Measurements from ENCODE around the gene SPRR1B.

GRCh38 chr1:153072806-153073726 lies 42.1 kb downstream of the SPRR1B start:
- no peak for TF ChIP-seq CTCF (conservative IDR thresholded peaks at IDR 0.05)
- no peak for TF ChIP-seq ZFX (IDR thresholded peaks at IDR 0.05)

All from C4-2B (cell line).